UCSD-AML1 (cell line): ENCODE measurements around the gene OR7A5.
"Not testable (repeated sequence)": the region's sequence is repeated elsewhere in the genome, so short reads cannot be mapped to it uniquely, and the experiment has no call there.

ENCODE experiments used
- DNase-seq: peaks from one replicate; lab custom pipeline; 2025; ENCODE audit not compliant: unreplicated experiment; lab: John Stamatoyannopoulos, UW

OR7A5 gene

DNA sequence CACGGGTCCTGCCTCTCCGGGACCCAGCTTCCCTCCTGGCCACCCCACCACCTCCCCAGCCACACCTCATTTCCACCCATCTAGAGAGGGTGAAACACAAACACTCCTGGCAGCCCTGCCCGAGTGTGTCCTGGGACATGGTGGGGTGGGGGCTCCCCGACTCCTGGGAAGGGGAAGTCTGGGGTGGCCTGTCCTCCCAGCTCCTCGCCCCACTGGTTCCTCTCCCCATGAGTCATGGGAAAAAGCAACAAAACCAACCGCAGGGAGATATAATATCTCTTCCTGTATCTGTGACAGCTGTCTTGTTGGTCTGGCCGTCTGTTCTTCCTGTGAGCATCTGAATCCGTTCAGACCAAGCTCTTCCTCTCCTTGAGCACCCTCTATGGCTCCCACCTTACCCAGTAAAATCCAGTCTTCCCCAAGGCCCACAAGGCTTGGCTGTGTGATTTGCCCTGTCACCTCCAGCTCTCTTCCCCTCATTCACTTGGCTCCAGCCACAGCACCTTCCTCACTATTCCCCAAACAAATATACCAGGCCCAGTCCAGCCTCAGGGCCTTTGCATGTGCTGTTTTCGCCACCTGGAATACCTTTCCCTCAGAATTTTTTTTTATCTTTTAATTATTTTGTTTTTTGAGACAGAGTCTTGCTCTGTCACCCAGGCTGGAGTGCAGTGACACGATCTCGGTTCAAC is 49.7 kb downstream of the OR7A5 start:
- peak; percentile 72 for DNase-seq

DNA sequence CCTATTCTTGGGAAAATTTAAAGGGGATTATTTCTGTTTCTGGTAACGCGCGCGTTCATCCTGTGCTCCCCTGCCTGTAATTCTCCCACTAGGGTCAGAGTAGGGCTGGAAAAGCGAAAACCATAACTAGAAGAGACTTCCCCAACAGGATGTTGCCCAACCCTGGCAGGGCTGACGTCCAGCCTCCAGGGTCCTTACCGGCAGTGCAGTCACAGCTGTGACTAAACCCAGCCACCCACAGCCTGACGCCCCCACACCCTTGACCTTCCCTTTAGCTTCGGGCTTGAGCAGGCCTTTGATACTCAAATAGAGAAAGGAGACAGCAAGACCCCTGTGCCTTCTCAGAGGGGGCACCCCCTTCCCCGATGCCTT is 50.3 kb downstream of the OR7A5 start:
- peak; percentile 78 for DNase-seq

DNA sequence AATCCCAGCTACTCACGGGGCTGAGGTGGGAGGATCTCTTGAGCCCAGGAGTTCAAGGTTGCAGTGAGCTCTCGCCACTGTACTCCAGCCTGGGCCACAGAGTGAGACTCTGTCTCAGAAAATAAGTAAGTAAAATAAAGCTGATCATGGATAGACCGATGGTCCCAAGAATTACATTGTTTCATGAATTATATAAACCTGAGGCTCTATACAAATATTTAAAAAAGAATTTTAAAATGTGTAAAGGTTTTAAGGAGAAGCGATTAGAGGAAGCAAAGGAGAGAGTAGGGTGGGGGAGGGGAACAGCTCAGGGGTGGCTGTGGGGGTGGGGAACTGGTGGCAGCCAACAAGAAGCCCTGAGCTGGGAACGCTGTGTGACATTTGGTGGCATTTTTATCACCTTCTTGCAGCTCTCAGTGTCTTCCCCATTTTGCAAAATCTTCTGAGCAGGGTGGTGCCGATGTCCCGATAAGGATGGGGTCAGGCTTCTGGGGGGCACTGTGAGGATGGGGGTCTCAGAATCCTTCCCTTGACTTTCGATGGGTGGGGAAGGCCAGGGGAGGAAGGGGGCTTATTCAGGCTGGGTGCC is 51.5 kb downstream of the OR7A5 start:
- DNase-seq = not testable (repeated sequence)

DNA sequence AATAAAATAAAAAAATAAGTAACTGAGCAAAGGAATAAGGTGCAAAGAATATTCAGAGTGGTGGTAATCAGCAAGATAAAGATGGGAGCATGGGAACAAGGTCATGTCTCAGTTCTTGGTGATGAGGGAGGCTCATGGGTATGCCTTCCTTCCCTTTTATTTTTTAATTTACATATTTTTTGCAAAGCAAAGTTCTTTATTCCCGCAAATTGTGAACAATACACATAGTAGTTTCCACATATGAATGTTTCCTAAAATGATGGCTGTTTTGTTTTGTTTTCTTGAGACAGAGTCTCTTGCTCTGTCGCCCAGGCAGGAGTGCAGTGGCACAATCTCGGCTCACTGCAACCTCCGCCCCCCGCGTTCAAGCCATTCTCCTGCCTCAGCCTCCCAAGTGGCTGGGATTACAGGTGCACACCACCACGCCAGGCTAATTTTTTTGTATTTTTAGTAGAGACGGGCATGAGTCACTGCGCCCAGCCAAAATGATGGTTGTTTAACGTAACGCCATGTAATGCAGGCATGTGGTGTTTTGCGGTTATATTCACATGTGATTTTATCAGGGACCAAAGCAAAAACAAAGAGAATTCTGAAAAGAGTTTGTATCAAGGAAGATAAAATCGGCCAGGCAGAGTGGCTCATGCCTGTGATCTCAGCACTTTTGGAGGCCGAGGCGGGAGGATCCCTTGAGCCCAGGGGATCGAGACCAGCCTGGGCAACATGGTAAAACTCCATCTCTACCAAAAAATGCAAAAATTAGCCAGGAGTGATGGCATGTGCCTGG is 52.2 kb downstream of the OR7A5 start:
- DNase-seq = no peak

DNA sequence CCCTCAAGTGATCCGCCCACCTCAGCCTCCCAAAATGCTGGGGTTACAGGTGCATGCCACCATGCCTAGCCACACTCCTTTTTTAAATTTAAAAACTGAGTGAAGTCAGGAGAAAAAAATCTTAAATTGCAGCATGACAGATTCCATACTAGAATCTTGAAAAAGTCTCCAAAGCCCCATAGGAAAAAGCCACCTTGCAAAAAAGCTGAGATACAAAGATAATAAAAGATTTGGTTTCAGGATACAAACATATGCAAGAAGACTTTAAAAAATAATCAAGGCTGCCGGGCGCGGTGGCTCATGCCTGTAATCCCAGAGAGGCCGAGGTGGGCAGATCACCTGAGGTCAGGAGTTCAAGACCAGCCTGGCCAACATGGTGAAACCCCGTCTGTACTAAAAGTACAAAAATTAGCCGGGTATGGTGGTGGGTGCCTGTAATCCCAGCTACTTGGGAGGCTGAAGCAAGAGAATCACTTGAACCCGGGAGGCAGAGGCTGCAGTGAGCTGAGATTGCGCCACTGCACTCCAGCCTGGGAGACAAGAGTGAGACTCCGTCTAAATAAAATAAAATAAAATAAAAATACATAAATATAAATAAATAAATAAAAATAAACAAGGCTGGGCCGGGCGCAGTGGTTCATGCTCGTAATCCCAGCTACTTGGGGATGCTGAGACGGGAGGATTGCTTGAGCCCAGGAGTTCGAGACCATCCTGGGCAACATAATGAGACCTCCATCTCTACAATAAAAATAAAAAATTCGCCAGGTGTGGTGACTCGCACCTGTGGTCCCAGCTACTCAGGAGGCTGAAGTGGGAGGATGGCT is 53.1 kb downstream of the OR7A5 start:
- not testable (repeated sequence) for DNase-seq

DNA sequence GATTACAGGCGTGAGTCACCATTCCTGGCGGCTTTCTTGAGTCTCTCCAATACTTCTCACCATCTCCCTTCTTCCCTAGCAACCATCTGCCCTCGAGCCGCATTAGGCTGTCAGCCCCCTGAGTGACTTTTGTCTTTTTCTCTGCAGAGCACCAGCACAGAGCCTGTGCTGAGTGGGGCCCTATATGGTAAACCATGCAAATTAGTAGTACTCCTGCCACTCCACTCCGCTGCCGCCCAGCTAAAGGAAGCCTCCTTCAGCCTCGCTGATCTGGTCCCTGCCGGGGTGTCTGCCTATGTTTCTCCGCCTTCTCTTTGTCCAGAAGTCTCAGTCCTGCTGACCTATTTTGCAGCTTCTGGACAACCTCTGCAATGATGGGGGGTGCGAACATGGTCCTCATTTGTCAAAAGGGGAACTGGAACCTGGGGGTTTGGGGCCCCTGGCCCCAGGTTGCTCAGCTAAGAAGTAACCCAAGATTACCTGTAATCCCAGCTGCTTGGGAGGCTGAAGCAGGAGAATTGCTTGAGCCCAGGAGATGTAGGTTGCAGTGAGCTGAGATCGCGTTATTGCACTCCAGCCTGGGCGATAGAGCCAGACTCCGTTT is 54.3 kb downstream of the OR7A5 start:
- DNase-seq = not testable (repeated sequence)

DNA sequence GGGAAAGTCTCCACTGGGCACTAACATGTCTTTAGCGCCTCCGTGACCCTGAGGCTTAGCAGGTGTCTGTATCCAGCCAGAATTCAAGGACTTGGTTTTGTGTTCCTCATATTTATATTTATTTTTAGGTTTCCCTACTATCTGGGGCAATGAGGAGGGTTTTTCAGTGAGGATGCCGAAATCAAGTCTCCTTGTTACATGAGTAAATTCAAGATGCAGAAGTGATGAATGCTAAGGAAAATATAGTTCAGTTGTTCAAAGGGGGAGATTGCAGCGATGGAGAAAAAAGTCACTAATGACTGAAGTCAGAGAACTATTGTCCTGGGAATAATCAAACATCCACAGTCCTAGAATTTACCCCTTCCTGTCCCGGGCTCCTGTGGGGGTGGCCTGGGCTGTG is 55.8 kb downstream of the OR7A5 start:
- no peak for DNase-seq

DNA sequence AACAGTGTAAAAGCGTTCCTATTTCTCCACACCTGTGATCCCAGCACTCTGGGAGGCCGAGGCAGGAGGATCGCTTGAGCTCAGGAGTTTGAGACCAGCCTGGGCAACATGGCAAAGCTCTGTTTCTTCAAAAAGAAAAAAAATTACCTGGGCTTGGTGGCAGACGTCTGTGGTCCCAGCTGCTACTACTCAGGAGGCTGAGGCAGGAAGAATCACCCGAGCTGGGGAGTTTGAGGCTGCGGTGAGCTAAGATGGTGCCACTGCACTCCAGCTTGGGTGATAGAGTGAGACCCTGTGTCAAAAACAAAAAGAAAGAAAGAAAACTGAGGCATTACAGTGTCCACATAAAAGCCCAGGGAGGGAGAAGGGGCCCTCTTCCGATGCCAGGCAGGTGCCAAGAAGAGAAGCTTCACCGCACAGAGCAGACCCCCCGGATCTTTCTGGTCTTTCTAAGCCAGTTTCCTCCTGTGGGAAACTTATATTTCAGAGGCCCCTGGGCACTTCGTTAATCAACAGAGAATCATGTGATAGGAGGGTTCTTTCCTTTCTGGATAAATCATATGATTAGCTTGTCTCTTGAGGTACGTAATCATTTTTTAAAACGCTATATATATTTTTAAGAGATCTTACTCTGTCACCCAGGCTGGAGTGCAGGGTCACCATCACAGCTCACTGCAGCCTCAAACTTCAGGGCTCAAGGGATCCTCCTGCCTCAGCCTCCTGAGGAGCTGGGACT is 56.7 kb downstream of the OR7A5 start, which contains the start of gene ADGRE2:
Gene ADGRE2, minus strand, starts transcription at position 451 of the 736 bp plus-strand sequence. CDS start 1,804 bp downstream, outside the sequence.
- not testable (repeated sequence) for DNase-seq

DNA sequence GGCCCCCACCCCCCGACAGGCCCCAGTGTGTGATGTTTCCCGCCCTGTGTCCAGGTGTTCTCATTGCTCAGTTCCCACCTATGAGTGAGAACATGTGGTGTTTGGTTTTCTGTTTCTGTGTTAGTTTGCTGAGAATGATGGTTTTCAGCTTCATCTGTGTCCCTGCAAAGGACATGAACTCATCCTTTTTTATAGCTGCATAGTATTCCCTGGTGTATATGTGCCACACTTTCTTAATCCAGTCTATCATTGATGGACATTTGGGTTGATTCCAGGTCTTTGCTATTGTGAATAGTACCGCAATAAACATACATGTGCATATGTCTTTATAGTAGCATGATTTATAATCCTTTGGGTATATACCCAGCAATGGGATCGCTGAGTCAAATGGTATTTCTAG is 57.3 kb downstream of the OR7A5 start:
- DNase-seq = not testable (repeated sequence)
